Fibroblast of villous mesenchyme (primary cell): ENCODE results near the gene GLRA1. TPM values are rescaled to one million over a fixed set of nuclear protein-coding genes. Genes with fewer than 3 reads are reported as not detected.
"Not testable (repeated sequence)": the region's sequence is repeated elsewhere in the genome, so short reads cannot be mapped to it uniquely, and the experiment has no call there.

ENCODE experiments used
- DNase-seq: peaks from one replicate; pipeline ENCODE4 v3.0.0-alpha.2; 2010; ENCODE audit warnings: low read depth
- H3K4me3 ChIP-seq: 2 replicates; pipeline ENCODE4 v1.5.1; 2011; ENCODE audit warnings: low read depth, mild to moderate bottlenecking, low read length
- total RNA-seq: library from RNA; depleted of rRNA; stranded (reverse); fragments of >200 nt; gene quantifications from 2 replicates; pipeline ENCODE4 v1.2.3, GENCODE V29; 2012
- TF ChIP-seq, protein P1 (sequence below): IDR thresholded peaks from 2 replicates; pipeline ENCODE4 v1.5.1; 2012; ENCODE audit warnings: low read depth, mild to moderate bottlenecking, low read length; ENCODE audit not compliant: insufficient read depth

The GLRA1 gene
- total RNA-seq, 1 donor: not detected

DNA sequence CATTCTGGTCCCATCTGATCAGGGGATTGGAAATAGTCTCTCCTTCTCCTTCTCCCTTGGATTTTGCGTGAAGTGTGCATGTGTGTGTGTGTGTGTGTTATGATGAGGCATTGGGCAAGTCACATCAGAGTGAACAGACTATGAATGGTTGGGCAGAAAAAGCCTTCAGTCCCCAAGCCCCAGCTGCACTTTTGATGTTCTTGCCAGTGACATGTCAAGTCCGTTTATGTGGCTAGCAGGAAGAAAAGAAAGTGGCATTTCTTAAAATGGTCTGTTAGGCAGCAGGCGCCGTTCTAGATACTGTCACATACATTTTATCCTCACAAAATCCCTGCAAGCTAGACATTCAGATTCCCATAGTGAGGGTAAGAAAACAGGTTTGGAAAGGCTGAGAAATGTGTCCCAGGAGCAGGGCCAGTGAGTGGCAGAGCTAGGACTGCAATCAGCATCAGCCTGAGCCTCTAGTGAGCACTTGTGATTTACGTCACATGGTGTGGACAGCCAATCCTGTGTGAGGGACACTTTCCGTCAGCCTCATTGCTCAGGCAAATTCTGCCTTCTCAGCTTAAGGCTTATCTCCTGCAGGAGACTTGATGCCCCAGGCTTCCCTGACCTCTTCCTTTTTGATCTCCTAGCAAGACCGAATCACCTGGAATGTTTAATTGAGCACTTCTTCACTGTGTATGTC, 60.4 kb downstream of the GLRA1 start:
- DNase-seq: no peak
- TF ChIP-seq, protein P1, sequence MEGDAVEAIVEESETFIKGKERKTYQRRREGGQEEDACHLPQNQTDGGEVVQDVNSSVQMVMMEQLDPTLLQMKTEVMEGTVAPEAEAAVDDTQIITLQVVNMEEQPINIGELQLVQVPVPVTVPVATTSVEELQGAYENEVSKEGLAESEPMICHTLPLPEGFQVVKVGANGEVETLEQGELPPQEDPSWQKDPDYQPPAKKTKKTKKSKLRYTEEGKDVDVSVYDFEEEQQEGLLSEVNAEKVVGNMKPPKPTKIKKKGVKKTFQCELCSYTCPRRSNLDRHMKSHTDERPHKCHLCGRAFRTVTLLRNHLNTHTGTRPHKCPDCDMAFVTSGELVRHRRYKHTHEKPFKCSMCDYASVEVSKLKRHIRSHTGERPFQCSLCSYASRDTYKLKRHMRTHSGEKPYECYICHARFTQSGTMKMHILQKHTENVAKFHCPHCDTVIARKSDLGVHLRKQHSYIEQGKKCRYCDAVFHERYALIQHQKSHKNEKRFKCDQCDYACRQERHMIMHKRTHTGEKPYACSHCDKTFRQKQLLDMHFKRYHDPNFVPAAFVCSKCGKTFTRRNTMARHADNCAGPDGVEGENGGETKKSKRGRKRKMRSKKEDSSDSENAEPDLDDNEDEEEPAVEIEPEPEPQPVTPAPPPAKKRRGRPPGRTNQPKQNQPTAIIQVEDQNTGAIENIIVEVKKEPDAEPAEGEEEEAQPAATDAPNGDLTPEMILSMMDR: no peak
- H3K4me3 ChIP-seq: no peak overlapping the region

DNA sequence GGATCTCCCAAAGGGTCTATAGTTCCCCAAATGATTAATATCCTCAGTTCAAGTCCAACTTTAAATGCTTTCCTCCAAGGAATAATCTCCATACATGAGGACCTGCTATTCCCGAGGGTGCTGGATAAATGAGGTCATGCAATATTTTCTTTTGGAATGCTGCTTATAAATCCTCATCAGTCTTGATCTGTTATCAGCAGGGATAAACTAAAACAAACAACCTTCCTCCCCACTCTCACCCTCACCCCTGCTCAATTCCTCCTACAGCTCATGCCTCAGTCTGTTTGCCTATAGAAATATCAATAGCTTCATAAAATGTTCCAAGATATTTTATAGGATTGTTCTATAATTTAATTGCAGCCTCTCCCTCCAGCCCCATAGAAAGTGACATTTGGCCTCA, 61.1 kb downstream of the GLRA1 start:
- no peak overlapping the region for H3K4me3 ChIP-seq
- no peak for DNase-seq
- TF ChIP-seq, protein P1: no peak

DNA sequence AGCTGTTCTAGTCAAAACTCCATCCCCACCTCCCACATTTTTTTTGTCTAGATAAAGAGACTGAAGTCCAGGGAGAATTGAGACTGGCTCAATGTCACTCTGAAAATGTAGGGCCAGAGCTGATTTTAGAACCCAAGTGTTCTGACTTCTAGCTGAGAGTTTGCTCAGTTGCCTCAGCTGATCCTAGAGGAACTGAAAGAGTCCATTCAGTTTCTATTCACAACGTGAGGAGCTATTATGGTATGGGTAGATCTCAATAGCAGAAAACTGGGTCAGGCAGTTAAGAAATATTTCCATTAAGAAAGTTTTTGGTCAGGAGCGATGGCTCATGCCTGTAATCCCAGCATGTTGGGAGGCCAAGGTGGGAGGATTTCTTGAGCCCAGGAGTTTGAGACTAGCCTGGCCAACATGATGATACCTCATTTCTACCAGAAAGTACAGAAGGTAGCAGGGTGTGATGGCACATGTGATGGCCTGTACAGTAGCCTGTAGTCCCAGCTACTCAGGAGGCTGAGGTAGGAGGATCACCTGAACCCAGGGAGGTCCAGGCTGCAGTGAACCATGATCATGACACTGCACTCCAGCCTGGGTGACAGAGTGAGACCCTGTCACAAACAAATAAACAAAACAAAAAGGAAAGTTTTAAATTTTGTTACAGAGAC, 61.7 kb downstream of the GLRA1 start:
- TF ChIP-seq, protein P1: no peak
- no peak for DNase-seq
- H3K4me3 ChIP-seq: no peak overlapping the region

DNA sequence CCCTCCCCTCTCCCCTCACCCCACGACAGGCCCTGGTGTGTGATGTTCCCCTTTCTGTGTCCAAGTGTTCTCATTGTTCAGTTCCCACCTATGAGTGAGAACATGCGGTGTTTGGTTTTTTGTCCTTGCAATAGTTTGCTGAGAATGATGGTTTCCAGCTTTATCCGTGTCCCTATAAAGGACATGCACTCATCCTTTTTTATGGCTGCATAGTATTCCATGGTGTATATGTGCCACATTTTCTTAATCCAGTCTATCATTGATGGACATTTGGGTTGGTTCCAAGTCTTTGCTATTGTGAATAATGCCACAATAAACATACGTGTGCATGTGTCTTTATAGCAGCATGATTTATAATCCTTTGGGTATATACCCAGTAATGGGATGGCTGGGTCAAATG, 63.8 kb downstream of the GLRA1 start:
- not testable (repeated sequence) for H3K4me3 ChIP-seq, DNase-seq

DNA sequence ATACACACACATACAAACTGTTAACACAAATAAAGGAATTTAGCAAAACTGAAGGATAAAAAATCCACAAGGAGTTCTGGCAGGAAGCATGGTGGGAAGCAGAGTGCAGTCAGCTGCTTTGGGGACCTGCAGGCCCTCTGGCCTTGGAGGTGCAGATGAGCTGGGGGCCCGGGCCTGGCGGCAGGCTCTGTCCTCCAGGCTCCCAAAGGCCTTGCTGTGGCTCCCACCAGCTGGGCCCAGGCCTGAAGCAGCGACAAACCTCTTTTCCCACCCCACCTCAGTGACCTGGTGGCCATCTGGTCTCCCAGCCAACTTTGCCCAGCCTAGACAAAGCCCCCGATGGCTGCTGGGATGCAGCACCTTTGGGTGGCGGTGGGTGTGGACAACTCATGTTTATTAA, 67.8 kb downstream of the GLRA1 start:
- H3K4me3 ChIP-seq: no peak overlapping the region
- TF ChIP-seq, protein P1: no peak
- no peak for DNase-seq

DNA sequence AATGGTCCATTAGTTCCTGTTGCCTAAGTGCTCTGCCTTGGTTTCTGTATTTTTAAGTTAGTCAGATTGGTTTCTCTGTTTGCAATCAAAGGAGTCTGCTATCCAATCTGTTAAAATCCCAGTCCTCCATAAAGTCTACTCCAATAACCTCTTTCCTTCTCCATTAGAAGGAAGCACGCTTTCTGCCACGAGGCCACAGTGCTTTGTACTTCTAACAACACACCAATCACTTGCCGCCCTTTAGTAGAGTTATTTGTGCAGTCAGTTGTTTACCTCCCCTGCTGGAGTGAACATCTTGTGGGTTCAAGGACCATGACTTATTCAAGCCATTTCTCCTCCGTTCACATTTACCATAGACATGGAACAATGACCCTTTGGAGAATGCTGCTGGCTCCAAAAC, 69.0 kb downstream of the GLRA1 start:
- no peak for DNase-seq
- TF ChIP-seq, protein P1: no peak

DNA sequence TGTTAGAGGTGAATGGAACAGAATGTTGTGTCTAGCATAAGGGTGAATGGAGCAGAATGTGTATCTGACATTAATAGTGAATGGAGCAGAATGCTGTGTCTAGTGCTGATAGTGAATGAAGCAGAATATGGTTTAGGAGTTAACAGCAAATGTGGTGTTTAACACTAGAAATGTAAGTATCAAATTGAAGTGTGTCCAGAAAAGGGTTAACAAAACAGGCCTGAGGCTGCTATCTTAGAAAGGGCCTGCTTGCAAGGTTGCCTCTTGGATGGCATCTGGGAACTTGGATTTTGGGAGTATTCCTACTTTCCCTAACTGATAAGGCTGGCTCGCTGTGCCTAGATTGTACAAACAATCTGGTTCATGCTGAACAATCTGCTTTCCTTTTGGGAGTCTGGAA, 76.8 kb downstream of the GLRA1 start:
- TF ChIP-seq, protein P1: no peak
- H3K4me3 ChIP-seq: no peak overlapping the region
- DNase-seq: no peak

More for the DNA sequence above, 69.0 kb downstream of the GLRA1 start:
- H3K4me3 ChIP-seq: no peak overlapping the region
